Measurements from ENCODE around the gene GTF2F1.
"Not testable (repeated sequence)": the region's sequence is repeated elsewhere in the genome, so short reads cannot be mapped to it uniquely, and the experiment has no call there.

GTF2F1 gene

DNA sequence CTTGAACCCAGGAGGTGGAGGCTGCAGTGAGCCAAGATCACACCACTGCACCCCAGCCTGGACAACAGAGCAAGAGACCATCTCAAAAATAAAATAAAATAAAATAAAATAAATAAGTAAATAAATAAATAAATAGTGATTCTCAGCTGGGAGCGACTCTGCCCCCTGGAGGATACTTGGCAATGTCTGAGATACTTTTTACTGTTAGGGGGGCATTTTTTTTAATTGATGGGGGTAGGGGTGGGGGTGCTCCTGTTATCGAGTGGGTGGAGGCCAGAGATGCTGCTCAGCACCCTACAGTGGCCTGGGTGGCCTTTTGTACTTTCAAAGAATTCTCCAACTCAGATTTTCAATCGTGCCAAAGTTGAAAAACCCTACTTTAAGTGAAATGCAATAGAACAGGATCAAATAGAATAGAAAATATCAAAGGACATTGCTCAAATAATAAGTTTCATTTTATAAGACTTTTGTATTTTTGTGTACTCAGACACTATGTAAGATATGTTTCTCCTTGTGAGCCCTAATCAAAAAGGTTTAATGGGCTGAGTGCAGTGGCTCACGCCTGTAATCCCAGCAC lies 38.8 kb downstream of the GTF2F1 start:
- in situ Hi-C loops (cut with HindIII; ENCODE audit: low pct_unique_long_range_greater_than_20kb, low sequenced_read_pairs): no loop called here
- TF ChIP-seq JUND (IDR thresholded peaks at IDR 0.05; ENCODE audit: low read depth): no peak
- DNase-seq (ENCODE audit: low read depth in 1 of 2, low spot score in 1 of 2): no peak

DNA sequence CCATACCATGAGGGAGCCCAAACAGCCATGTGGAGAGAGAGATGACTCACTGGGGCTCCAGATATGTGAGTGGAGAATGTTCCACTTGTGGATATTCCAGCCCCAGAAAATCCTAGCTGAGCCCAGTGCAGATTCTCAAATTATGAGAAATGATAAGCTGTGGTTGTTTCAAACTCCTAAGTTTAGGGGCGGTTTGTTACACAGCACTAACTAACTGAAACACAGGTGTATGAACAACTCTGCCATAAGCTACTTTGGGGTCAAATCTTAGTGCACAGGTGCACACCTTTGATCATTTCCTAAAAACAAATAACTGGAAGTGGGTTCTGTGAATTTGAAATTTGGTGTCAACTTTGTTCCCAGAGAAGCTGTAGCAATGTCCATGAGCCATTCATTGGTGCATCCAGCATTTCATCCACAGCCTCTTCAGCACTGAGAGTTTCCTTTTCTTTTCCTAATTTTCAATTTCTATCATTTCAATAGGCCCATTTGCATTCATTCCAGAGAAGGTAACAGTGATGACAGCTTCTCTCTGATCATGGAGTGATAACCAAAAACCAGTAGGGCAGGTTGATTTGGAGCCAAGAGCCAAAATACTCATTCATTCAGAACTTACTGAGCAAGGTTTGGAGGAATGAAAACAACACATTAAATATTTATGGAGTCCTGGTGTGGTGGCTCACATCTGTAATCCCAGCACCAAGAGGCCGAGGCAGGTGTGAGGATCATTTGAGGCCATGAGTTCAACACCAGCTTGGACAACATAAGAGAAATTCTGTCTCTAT lies 40.4 kb downstream of the GTF2F1 start:
- no peak for TF ChIP-seq JUND (IDR thresholded peaks at IDR 0.05; ENCODE audit: low read depth)
- DNase-seq (ENCODE audit: low read depth in 1 of 2, low spot score in 1 of 2): peak in 1 of 2 experiments; percentile 85
- in situ Hi-C loops (cut with HindIII; ENCODE audit: low pct_unique_long_range_greater_than_20kb, low sequenced_read_pairs): no loop called here

DNA sequence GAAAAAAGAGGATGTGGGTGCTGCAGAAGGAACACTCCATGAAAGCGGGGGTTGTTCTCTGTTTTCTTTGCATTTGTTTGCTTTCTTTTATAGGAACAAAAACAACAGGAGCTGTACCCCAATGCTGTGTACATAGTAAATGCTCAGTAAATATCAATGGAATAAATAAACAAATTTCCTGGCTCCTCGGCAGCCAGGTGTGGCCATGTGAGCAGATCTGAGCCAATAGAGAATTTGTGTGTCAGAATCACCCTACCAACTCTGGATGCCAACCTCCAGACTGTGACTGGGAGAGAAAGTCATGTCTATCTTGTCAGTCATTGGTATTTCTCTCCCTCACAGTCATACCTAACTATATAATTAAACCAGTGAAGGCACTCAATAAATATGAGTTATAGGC lies 42.3 kb downstream of the GTF2F1 start:
- DNase-seq (ENCODE audit: low read depth in 1 of 2, low spot score in 1 of 2): peak; percentile 23 to 84
- no peak for TF ChIP-seq JUND (IDR thresholded peaks at IDR 0.05; ENCODE audit: low read depth)
- in situ Hi-C loops (cut with HindIII; ENCODE audit: low pct_unique_long_range_greater_than_20kb, low sequenced_read_pairs): no loop called here

DNA sequence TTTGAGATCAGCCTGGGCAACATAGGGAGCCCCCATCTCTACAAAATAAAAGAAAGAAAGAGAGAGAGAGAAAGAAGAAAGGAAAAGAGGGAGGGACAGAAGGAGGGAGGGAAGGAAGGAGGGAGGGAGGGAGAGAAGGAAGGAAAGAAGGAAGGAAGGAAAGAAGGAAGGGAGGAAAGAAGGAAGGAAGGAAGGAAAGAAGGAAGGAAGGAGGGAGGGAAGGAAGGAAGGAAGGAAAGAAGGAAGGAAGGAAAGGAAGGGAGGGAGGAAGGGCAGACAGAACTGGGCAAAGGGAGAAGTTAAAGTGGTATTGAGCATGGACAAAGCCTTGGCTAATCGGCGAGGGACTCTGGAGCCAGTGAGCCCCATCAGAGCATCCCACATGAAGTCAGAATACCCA lies 43.7 kb downstream of the GTF2F1 start:
- DNase-seq (ENCODE audit: low read depth in 1 of 2, low spot score in 1 of 2); in situ Hi-C loops (cut with HindIII; ENCODE audit: low pct_unique_long_range_greater_than_20kb, low sequenced_read_pairs): not testable (repeated sequence)

DNA sequence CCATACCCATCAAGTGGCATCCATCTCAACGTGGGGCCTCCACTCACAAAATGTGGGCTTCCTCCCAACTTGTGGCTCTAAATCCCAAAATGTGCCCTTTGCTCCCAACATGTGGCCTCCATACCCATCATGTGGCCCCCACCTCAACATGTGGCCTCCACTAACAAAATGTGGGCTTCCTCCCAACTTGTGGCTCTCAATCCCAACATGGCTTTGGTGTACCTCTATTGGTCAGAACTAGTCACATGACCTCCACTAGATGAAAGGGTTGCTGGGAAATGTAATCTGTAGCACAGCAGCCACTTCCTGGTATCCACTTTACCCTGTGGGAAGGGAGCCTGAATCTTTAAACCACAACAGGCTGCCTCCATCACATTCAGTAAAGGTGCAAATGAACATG lies 49.5 kb downstream of the GTF2F1 start:
- TF ChIP-seq JUND (IDR thresholded peaks at IDR 0.05; ENCODE audit: low read depth): no peak
- in situ Hi-C loops (cut with HindIII; ENCODE audit: low pct_unique_long_range_greater_than_20kb, low sequenced_read_pairs): no loop called here
- DNase-seq (ENCODE audit: low read depth in 1 of 2, low spot score in 1 of 2): no peak

DNA sequence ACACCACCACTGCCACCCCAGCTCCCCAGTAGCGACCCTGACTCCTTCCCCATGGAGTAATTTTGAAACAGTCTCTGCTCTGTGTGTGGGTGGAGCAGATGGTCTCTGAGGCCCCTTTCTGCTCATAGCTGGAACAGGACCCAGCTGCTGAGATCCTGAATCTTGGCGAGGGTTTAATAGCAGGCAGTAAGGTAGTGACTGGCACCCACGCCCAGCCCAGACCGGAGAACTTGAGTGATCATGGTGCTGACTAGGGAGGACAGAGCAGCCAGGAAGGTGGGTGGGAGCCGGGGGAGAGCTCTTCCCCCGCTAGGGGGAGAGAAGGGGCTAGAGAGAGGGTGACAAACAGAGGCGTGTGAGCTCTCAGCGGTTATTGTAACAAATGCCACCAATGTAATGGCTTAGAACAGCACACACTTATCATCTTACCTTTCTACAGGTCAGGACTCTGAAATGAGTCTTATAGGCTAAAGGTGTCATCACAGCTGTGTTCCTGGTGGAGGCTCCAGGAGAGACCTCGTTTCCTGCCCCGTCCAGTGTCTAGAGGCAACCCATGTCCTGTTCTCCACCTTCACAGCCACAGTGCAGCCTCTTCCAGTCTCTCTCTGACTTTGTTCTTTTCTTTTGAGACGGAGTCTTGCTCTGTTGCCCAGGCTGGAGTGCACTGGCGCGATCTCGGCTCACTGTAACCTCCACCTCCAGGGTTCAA lies 52.3 kb downstream of the GTF2F1 start:
- in situ Hi-C loops (cut with HindIII; ENCODE audit: low pct_unique_long_range_greater_than_20kb, low sequenced_read_pairs): no loop called here

DNA sequence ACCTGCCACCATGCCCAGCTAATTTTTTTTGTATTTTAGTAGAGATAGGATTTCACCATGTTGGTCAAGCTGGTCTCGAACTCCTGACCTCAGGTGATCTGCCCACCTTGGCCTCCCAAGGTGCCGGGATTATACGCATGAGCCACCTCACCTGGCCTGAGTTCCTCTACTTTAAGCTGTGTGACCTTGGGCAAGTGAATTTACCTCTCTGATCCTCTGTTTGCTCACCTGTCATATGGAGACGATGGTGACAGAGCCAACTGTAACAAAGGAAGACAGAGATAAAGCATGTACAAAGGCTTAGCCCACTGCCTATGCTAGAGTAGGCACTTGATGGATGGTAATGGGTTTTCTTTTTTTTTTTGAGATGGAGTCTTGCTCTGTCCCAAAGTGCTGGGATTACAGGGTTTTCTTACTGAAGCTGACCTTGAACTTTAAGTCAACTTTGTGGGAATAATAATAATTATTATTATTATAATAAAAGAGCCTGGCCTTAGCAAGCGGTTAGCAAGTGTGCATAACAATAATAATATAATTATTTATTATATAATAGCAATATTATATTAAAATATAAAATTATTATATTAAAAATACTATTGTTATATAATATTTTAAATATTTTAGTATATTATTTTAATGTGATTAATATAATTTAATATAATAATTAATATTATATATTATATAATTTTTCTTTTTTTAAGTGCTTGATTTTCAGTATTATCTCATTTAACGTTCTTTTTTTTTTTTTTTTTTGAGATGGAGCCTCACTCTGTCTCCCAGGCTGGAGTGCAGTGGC lies 58.3 kb downstream of the GTF2F1 start:
- TF ChIP-seq JUND (IDR thresholded peaks at IDR 0.05; ENCODE audit: low read depth): no peak
- DNase-seq (ENCODE audit: low read depth in 1 of 2, low spot score in 1 of 2): no peak
- in situ Hi-C loops (cut with HindIII; ENCODE audit: low pct_unique_long_range_greater_than_20kb, low sequenced_read_pairs): no loop called here

More for the DNA sequence above, 52.3 kb downstream of the GTF2F1 start:
- no peak for TF ChIP-seq JUND (IDR thresholded peaks at IDR 0.05; ENCODE audit: low read depth)
- no peak for DNase-seq (ENCODE audit: low read depth in 1 of 2, low spot score in 1 of 2)

DNA sequence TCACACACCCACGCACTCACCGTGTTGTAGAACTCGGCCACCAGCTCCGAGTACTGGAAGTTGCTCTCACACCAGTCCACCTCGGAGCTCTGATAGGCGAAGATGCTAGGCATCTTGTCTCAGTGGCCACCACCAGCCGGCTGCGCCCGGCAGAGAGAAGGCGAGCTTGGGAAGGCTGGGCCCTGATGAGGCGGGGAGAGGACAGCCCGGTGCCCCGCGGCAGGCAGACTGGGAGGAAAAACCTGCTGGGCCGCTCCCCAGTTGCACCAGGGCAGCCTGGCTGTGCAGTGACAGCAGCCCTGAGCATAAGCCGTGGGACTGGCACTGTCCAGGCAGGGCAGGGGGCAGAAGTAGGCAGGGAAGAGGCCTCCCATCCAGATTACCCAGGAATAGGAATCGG lies 59.5 kb downstream of the GTF2F1 start, which contains the start of gene ACER1:
TSS of gene ACER1 (minus strand) at position 174 of the 400 bp plus-strand sequence. CDS start at position 113, 61 bp downstream.
- TF ChIP-seq JUND (IDR thresholded peaks at IDR 0.05; ENCODE audit: low read depth): no peak
- peak; percentile 57 to 85 for DNase-seq (ENCODE audit: low read depth in 1 of 2, low spot score in 1 of 2)
- in situ Hi-C loops (cut with HindIII; ENCODE audit: low pct_unique_long_range_greater_than_20kb, low sequenced_read_pairs): no loop called here
